ENCODE measurements around the gene IRF2BP1.

Gene IRF2BP1

DNA sequence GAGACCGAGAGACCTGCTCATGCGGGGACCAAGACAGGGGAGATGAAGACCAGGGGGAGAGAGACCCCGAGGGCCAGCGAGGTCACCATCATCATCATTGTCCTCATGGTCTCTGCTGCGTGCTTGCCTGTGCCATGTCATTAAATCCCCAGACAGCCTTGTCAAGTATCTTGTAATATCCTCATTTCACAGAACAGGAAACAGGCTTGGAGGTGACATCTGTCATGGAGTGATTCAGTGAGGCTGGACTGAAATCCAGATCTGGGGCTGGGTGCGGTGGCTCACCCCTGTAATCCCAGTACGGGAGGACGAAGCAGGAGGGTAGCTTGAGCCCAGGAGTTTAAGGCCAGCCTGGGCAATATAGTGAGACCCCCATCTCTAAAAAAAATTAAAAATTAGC lies 34.5 kb upstream of the IRF2BP1 start:
- Histone ChIP-seq H3K36me3 (replicated peaks; ENCODE audit: insufficient read depth, low read length) (no peaks in the 10 kb centered on the region), H3K9me2 (replicated peaks; ENCODE audit: insufficient read depth, low read length) (no peaks in the 10 kb centered on the region), H3K27ac (ENCODE audit: low read length) (no peak overlapping the region), H4K20me1 (ENCODE audit: insufficient read depth, low read length) (no peaks in the 10 kb centered on the region), H3K79me2 (ENCODE audit: low read length) (no peaks in the 10 kb centered on the region), H3K9ac (ENCODE audit: low read length) (no peak overlapping the region), H3K4me1 (ENCODE audit: low read length) (no peaks in the 10 kb centered on the region; the same call in 1 of the 2 replicates), H3F3A (ENCODE audit: insufficient read depth, low read length) (no peaks in the 10 kb centered on the region), H3K9me3 (replicated peaks; ENCODE audit: insufficient read depth, low read length) (no peaks in the 10 kb centered on the region), H2AFZ (ENCODE audit: low read length) (no peak overlapping the region), H3K4me3 (ENCODE audit: low read length) (no peak overlapping the region), H3K27me3 (replicated peaks; ENCODE audit: insufficient read depth, low read length) (peaks cover 70% of the 10 kb centered on the region), H3K4me2 (ENCODE audit: low read depth, low read length) (no peak overlapping the region)
- TF ChIP-seq EZH2 (optimal IDR thresholded peaks at IDR 0.05; ENCODE audit: low read depth, low read length) (no peak), EZH2phosphoT487 (IDR thresholded peaks at IDR 0.05; ENCODE audit: low read length) (no peak), CTCF (IDR thresholded peaks at IDR 0.05; ENCODE audit: low read length) (no peak)
- DNase-seq: no peak

DNA sequence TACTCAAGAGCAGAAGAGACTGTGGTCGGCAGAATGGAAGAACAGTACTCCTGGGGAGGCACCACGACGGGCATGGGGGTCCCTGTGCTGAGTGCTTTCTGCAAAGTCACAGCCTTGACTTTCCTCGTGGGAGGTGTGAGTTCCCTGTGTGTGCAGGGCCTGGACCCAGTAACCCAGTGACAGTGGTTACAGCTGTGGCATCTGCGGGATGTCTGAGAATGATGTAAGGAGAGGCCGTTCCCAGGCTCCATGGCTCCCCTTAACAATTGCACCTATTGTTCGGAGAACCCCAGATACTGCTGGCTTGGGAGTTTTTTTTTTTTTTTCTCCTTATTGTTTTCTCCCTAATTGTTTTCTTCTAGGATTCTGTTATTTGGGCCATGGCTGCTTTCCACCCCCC lies 33.7 kb upstream of the IRF2BP1 start:
- Histone ChIP-seq H3K36me3 (replicated peaks; ENCODE audit: insufficient read depth, low read length) (no peaks in the 10 kb centered on the region), H4K20me1 (ENCODE audit: insufficient read depth, low read length) (no peaks in the 10 kb centered on the region), H3K4me1 (ENCODE audit: low read length) (no peaks in the 10 kb centered on the region; the same call in 1 of the 2 replicates), H3F3A (ENCODE audit: insufficient read depth, low read length) (no peaks in the 10 kb centered on the region), H3K9me2 (replicated peaks; ENCODE audit: insufficient read depth, low read length) (no peaks in the 10 kb centered on the region), H3K27ac (ENCODE audit: low read length) (no peak overlapping the region), H2AFZ (ENCODE audit: low read length) (no peak overlapping the region), H3K9ac (ENCODE audit: low read length) (no peak overlapping the region), H3K79me2 (ENCODE audit: low read length) (no peaks in the 10 kb centered on the region), H3K4me2 (ENCODE audit: low read depth, low read length) (no peak overlapping the region), H3K27me3 (replicated peaks; ENCODE audit: insufficient read depth, low read length) (peaks cover 71% of the 10 kb centered on the region), H3K4me3 (ENCODE audit: low read length) (no peak overlapping the region), H3K9me3 (replicated peaks; ENCODE audit: insufficient read depth, low read length) (no peaks in the 10 kb centered on the region)
- no peak for DNase-seq
- TF ChIP-seq EZH2 (optimal IDR thresholded peaks at IDR 0.05; ENCODE audit: low read depth, low read length) (no peak), CTCF (IDR thresholded peaks at IDR 0.05; ENCODE audit: low read length) (no peak), EZH2phosphoT487 (IDR thresholded peaks at IDR 0.05; ENCODE audit: low read length) (no peak)

GRCh38 chr19:45918721-45919120 lies 32.8 kb upstream of the IRF2BP1 start:
- no peaks in the 10 kb centered on the region for H4K20me1 ChIP-seq (ENCODE audit: insufficient read depth, low read length)
- no peak overlapping the region for H3K27ac ChIP-seq (ENCODE audit: low read length)
- no peaks in the 10 kb centered on the region for H3K79me2 ChIP-seq (ENCODE audit: low read length)
- H3K27me3 ChIP-seq (replicated peaks; ENCODE audit: insufficient read depth, low read length): peaks cover 74% of the 10 kb centered on the region
- no peaks in the 10 kb centered on the region; the same call in 1 of the 2 replicates for H3K4me1 ChIP-seq (ENCODE audit: low read length)
- no peaks in the 10 kb centered on the region for H3K9me2 ChIP-seq (replicated peaks; ENCODE audit: insufficient read depth, low read length)
- H2AFZ ChIP-seq (ENCODE audit: low read length): no peak overlapping the region
- H3K9me3 ChIP-seq (replicated peaks; ENCODE audit: insufficient read depth, low read length): no peaks in the 10 kb centered on the region
- no peak overlapping the region for H3K4me3 ChIP-seq (ENCODE audit: low read length)
- no peak for DNase-seq
- TF ChIP-seq CTCF (IDR thresholded peaks at IDR 0.05; ENCODE audit: low read length): no peak
- no peak for TF ChIP-seq EZH2phosphoT487 (IDR thresholded peaks at IDR 0.05; ENCODE audit: low read length)
- no peak for TF ChIP-seq EZH2 (optimal IDR thresholded peaks at IDR 0.05; ENCODE audit: low read depth, low read length)
- no peaks in the 10 kb centered on the region for H3K36me3 ChIP-seq (replicated peaks; ENCODE audit: insufficient read depth, low read length)
- H3K9ac ChIP-seq (ENCODE audit: low read length): no peak overlapping the region
- H3F3A ChIP-seq (ENCODE audit: insufficient read depth, low read length): no peaks in the 10 kb centered on the region
- H3K4me2 ChIP-seq (ENCODE audit: low read depth, low read length): no peak overlapping the region
